GM12891 (cell line): ENCODE data around the gene ELMO1.

ENCODE experiments used
- POLR2A ChIP-seq: IDR thresholded peaks from 2 replicates; pipeline ENCODE4 v1.6.1; 2011; ENCODE audit warnings: low read depth, low read length, control low read depth
- POLR2AphosphoS5 ChIP-seq: IDR thresholded peaks from 2 replicates; pipeline ENCODE4 v1.6.1; 2011; ENCODE audit warnings: low read depth, low read length, control low read depth
- SPI1 ChIP-seq: IDR thresholded peaks from 2 replicates; pipeline ENCODE4 v1.6.1; 2011; ENCODE audit warnings: low read depth, low read length, control low read depth
- TAF1 ChIP-seq: IDR thresholded peaks from 2 replicates; pipeline ENCODE4 v1.6.1; 2011; ENCODE audit warnings: low read depth, low read length, control low read depth

- TF ChIP-seq POLR2A (no peak), POLR2AphosphoS5 (no peak), TAF1 (no peak), SPI1 (no peak)
Observed at GRCh38 chr7:37346761-37347160, 101.9 kb downstream of the ELMO1 start.
